Stomach (tissue), 4 donors: ENCODE measurements around the gene SMC1B.

Experiments used
- CTCF ChIP-seq, 7 experiments: fragments of 450-650 bp in 4 of 7; fragments of 200-600 bp in 3 of 7; sonication (generic) in 3 of 7; IDR thresholded peaks; one replicate each; pipeline ENCODE4 v1.5.1; 2016 to 2019; ENCODE audit warnings: antibody characterized with exemption in 7 of 7, control low read depth in 2 of 7, mild to moderate bottlenecking in 1 of 7
- POLR2A ChIP-seq, 4 donors: fragments of 450-650 bp; IDR thresholded peaks; one replicate each; pipeline ENCODE4 v1.6.1; 2016; ENCODE audit warnings: antibody characterized with exemption in 4 of 4, control low read depth in 2 of 4, mild to moderate bottlenecking in 1 of 4, moderate library complexity in 1 of 4

DNA sequence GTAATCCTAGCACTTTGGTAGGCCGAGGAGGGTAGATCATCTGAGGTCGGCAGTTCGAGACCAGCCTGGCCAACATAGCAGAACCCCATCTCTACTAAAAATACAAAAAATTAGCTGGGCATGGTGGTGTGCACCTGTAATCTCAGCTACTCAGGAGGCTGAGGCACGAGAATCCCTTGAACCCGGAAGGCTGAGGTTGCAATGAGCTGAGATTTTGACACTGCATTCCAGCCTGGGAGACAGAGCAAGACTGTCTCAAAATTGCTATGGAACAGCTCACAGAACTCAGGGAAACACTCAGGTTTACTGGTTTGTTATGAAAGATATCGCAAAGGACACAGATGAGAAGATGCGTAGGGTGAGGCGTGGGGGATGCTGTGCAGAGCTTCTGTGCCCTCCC lies 101.0 kb downstream of the SMC1B start:
- TF ChIP-seq POLR2A (IDR thresholded peaks at IDR 0.05) (no peak), CTCF (IDR thresholded peaks at IDR 0.05) (no peak)
